ENCODE measurements around the gene RAET1L.
"Not testable (repeated sequence)": the region's sequence is repeated elsewhere in the genome, so short reads cannot be mapped to it uniquely, and the experiment has no call there.

Gene RAET1L

DNA sequence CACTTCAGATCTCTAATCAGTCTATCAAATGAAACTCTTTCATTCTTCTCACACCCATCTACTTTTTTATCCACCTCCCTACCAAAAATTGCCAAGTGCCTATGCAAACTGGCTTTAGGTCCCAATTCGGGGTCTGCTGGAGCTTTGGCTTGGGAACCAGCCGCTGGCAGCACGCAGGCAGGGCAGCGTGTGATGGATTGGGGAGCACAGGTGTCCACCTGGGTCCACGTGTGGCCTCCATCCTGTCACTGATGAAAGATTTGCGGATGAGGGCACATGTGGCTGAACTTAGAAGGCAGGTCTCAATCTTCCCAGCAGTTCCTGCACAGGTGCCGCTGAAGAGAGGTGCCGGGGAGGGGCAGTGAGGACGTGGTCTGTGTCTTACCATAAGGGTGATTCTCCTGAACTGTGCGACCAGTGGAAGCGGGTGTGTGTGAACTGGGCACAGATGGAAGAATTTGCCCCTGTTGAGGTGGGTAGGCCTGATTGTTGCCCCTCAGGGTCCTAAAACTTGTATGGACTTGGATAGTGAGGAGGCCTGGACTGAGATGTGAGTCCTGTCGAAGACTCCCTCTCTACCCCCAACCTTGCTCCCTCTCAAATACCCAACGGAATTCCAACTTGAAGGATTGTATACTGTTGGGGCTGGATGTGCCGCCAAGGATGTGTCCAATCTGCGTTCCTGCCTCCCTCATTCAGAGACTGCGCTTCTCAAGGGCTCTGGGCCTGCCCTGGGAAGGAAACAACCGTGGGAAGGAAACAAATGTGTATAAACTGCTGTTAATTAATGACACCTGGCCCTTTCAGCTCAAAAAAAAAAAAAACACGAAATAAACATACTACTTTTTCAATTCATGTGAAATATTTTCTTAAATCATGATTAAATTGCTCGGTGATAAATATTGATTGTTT lies 18.4 kb upstream of the RAET1L start:
- no peak for FAIRE-seq

DNA sequence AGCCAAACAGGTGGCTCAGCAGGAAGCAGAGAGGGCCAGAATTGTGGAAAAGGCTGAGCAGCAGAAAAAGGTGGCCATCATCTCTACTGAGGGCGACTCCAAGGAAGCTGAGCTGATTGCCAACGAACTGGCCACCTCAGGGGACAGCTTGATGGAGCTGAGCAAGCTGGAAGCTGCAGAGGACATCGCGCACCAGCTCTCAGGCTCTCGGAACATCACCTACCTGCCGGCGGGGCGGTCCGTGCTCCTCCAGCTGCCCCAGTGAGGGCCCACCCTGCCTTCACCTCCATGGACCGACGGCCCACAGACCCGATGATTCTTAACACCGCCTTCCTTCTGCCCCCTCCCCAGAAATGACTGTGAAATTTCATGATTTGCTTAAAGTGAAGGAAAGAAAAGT lies 17.8 kb upstream of the RAET1L start:
- FAIRE-seq: no peak

DNA sequence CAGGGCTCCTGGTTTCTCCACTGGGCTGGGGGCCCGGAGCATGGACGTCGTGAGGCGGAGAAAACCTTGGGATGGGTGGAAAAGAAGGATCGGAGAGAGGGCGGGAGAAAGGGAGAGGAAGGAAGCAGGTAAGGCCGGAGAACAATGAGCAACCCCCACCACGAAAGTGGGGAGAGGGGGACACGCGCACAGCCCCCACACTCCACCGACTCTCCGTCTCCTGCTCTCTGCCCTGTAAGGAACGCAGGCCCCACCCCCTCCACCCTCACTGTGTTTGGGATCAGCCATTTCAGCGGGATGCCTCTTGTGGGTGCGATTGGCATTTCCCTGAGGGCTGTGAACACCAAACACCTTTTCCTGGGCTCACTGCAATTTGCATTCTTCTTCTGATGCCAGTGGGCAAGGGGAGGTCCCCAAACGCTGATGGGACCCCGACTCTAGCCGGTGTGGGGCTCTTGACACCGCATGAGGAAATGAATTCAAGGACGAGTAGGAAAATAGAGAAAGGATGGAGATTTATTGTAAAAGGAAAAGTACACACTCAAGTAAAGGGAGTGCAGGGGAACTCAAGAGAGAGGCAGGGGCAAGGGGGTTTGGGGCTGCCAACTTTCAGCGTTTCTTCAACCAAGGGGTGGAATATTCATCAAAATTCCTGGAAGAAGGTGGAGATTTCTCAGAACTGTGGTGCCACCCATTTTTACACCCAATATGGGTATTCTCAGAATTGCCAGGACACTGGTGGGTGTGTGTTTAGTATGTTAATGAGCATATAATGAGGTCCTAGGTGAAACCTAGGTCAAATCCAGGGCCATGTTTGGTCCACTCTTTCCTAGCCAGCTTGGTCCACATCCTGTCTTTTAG lies 13.1 kb upstream of the RAET1L start:
- FAIRE-seq: no peak

DNA sequence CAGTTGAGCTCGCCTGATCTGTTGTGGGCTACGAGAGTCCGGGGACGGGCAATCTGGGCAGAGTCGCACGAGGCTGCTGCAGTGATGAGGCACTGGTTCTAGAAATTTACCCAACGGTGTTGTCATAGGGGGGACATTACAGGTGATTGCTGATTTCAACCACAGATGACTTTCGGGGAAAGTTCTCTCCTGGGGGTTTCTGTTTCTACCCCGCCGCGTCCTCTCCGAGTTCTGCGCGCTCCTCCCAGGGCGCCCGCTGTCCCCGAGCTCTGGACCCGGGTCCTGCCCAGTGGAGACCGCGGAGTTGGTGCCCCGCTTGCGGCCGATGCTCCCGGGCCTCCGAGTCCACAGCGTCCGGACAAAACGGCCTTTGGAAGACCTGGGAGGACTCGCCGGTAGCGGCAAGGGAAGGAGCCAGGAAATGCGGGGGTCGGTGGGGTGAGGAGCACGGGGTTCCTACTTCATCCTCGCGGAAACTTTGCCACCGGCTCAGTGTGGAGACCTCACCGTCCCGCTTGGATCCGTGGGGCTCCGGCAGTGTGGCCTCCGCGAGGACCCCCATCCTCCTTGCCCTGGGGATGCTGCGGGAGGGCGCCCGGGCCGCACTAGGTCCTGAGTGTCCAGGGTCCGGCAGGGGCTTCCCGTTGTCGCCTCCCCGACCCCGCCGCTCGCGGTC lies 12.3 kb upstream of the RAET1L start:
- FAIRE-seq: no peak

DNA sequence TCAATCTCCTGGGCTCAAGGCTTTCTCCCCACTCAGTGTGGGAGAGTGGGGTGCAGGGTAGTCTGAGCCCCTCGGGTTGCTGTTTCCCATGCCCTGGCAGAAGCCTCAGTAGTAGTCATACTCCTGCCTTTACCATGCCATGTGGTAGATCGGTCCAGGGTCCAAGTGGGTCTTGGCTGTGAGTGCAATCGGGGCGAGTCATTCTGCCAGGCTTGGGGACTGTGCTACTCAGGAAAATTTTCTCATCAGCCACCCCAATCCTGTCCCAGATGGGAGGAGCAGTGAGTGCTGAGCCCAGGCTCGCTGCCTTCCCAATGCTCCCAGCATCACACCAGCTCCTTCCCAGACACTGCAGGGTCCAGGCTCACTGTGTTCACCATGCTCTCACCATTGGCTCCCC lies 10.7 kb upstream of the RAET1L start:
- FAIRE-seq: no peak

DNA sequence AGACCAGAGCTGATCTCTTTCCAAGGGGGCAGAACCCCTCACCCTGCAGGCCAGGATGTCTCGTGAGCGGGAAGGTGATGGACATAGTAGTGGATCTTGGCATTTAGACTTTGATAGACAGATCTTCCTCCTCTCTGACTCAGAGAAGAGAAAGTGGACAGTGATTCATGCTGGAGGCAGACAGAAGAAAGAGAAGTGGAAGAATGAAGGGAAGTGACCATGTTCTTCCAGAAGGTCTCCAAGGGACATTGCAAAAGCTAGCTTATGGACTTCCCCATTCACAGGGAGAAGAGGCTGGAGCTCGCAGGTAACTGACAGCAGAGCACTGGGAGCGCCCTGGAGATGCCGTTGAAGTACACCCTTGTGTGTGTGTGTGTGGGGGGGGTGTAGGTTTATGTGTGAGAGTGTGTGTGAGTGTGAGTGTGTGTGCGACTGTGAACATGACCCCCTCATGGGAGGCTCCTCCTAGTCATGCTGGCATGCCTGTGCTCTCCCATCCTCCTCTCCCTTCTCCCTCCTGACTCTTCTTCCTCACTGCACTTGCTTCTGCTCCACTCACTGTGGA lies 8.0 kb upstream of the RAET1L start:
- no peak for FAIRE-seq

DNA sequence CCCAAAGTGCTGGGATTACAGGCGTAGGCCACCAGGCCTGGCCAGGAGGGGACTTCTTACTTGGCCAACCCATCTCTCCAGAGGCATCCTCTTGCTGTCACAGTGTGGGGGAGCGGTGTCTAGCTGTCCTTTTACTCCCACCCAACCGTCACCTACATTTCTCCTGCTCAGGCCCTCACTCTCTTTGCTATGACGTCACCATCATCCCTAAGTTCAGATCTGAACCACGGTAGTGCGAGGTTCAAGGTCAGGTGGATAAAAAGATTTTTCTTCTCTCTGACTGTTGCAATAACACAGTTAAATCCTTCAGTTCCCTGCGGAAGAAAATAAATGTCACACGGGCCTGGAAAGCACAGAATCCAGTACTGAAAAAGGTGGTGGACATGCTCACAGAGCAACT lies 7.3 kb upstream of the RAET1L start:
- FAIRE-seq: no peak

DNA sequence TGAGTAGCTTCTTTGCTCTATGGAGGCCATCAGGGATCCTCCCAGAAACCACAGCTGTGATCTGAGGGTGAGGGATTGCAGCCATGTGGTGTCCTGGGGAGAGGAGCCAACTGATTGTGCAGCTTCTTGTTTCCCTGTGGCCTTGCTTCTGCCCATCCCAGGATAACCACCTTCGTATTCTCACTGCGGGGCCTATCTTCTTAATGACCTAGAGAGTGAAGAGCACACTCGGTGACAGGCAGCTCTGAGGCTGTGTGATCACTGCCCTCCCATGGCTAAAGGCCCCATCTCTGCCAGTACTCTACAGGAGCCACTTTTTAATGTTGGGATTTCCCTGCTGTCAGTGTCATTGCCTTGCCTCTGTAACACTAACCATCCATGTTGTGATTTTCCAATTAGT lies 5.3 kb upstream of the RAET1L start:
- FAIRE-seq: no peak

DNA sequence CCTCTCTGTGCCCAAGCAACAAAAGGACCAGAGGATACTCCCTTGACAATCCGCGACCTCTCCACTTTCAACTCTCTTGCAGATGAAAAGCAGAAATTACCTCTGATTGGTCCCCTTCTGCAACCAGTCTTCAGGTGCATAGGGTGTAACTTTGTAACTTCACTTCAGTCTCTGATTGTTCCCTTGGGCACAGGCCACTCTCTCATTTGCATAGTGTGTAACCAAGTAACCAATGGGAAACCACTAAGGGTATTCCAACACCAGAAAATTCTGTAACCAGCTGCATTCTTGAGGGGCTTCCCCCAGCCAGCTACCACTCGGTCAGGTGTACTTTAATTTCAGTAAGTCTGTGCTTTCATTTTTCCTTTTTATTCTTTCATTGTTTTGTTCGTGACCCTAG lies 4.4 kb upstream of the RAET1L start:
- no peak for FAIRE-seq

DNA sequence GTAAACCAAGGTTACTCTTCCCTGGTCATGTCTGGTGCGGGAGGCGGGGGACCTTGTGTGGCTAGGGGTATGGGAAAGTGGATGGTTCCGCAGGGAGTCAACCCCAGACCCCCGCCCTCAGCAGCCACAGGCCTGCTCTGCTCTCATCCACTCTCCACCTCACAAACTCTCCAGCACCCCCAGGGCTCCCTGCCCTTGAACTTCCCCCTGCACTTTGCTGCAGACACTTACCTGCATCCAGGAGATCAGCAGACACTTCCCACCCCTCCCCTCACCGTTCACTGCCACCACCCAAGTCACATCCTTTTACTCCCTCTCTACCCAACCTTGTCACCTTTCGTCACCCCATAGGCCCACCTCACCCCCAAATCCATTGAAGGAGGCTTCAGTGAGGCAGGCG lies 3.9 kb upstream of the RAET1L start:
- FAIRE-seq: no peak

DNA sequence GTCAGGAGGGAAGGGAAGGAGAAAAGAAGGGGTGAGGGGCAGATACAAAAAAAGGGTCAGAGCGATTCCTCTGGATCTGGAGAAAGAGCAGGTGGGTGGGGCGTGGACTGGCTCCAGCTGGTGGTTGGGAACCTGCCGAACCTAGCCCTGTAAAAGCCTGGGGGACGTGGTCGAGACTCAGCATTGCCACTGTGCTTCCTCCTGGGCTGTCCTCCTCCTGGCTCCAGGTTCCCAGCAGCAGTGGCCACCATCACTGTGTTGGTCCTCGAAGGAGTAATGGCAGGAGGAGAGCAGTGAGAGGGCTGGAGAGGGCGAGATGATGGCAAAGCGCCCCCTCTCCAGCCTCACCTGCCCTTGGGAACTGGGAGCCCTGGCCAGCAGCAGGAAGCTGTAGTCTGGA lies 3.5 kb upstream of the RAET1L start:
- no peak for FAIRE-seq

DNA sequence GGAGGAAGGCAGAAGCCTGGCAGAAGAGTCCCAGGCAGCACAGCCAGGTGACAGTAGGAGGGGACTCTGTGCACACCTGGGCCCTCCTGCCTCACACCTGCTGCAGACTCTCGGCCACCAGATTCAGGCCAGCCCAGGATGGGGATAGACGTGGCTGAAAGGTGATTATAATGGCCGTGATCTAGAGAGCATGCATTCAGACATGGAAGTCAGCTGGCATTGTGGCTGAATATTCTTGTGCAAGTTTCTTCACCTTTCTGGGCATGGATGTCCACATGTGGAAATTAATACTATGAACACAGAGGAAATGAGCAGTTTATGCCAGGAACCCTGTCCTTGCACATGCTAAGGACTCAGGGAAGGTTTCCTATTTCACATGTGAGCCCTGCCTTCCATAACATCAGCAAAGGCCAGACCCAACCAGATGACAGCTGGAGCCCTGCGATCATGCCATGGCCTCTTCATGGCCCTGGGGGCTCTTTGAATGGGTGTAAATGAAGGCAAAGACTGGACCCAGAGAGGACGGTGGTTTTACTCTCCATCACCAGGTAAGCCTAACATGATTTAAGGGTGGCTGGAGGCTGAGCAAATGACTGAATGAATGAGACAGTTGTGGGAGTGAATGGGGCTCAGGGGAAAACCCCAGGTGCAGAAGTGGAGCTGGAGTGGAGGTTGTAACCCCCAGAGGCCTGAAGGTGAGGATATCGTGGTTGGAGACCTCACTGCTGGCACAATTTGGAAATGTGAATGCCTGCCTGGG lies 2.7 kb upstream of the RAET1L start:
- no peak for FAIRE-seq

DNA sequence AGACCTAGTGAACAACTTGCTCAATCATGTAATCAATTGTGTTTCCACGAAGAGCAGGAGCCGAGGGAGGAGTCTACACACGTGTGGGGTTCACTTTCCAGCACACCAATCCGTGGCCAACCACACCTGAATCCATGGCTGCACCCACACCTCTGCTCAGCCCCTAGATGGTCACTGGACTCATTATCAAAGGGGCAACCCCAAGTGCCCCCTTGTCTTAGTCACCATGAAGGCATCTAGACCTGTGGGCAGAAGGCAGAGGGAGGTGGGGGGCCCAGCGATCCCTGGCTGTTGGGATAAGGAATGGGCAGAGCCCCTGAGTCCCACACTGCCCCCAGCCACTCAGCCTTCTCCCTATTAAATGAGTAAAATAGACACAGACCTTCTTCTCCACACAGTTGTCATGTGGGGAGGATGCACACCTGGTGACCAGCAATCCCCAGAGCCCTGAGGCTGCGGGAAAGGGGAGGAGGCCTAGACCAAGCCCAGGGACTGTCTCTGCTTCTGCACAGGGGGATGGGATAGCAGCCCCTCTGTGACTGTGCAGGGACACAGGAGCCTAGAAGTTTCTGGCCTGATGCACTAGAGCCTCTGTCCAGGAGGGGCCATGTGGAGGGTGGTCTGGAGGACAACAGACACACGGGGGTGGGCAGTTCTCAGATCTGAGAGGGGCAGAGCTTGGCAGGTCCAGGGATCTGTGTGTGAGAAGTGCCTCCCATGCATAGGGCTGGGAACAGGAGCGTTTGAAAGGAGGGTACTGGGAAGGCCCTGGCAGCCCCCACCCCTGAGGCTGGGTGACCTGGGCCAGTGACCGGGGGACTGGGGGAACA lies 1.9 kb upstream of the RAET1L start:
- no peak for FAIRE-seq

DNA sequence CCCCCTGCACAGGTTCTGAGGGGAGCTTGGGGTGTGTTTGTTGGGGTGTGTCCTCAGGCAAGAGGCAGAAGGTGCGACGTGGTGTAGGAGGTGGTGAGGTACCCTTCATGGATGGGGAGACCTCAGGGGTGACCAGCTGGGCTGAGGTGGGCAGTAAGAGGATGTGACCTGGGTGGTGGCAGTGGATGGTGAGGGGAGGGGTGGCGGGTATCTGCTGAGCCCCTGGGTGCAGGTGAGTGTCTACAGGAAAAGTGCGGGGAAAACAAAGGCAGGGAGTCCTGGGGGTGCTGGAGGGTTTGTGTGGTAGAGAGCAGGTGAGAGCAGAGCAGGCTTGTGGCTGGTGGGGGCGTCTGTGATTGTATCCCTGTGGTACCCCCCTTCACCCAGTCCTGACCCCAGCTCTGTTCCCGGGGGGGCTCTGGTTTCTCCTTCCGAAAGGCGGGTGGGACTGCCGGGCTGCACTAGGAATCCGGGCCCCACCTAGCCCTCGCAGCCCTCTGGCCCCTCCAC lies 631 bp downstream of the RAET1L start:
- FAIRE-seq: no peak

DNA sequence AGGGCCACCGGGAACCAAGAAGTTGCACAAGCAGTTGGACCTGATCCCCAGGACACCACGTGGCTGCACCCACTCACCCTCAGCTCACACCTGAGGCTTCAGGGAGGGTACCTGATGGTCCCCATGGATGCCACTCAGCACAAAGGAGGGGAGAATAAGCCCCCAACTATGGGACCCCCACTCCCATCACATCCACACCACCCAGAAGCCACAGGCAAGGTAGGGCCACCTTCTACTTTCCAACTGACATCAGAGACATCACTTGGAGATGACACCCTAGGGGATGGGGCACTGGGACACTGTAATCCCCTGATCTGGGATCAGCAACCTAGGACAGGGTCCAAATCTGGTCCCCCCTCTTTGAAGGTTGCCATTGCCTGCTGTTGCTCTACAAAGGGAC lies 1.3 kb downstream of the RAET1L start:
- FAIRE-seq: not testable (repeated sequence)

DNA sequence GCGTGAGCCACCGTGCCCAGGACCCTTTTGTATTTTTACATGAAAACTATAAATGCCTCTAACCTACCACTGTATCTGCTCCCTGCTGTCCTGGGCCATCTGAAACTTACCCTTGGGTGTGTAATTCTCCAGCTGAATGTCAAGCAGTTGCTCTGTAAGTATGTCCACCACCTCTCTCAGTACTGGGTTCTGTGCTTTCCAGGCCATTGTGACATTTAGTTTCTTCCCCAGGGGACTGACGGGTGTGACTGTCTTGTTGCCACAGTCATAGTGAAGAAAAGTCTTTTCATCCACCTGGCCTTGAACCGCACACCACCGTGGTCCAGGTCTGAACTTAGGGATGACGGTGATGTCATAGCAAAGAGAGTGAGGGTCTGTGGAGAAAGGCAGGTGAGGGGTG lies 3.5 kb downstream of the RAET1L start:
- FAIRE-seq: not testable (repeated sequence)

DNA sequence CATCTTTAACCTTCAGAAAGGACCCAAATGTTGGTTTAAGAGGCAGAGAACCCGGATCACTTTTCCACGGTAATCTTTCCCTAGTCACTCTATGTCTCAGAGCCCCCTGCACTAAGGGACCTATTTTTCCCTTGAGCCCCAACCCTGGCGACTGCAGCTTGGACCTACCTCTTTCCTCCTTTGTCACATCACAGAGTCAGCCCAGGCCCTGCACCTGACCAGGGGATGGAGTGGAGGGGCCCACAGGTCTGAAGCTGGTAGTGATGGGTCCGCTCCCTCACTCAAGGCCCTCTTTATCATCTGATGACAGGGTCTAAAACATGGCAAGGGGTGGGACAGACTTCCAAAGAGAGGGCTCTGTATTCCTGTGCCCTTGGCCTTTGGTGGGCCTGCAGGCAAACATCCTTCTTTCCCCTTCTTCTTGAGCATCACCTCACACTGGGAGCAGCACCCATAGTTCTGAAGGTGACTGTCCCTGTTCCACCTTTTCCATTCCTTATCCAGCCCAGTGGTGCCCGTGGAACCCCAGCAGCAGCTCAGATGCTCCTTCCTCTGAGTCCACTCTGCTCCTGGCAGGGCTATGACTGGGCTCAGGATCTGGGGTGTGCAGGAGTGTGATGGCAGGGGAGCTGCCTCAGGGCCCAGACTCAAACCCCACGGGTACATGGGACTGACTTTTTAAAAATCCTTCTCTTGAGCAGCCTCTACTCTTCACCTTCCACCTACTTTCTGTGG lies 6.3 kb downstream of the RAET1L start:
- FAIRE-seq: no peak

DNA sequence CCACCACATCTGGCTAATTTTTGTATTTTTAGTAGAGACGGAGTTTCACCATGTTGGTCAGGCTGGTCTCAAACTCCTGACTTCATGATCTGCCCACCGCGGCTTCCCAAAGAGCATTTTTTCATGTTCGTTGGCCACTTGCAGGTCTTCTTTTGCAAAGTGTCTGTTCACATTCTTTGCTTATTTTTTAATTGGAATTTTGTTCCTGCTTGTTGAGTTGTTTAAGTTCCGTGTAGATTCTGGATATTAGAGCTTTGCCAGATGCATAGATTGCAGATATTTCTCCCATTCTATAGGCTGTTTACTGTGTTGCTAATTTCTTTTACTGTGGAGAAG lies 8.2 kb downstream of the RAET1L start:
- not testable (repeated sequence) for FAIRE-seq

DNA sequence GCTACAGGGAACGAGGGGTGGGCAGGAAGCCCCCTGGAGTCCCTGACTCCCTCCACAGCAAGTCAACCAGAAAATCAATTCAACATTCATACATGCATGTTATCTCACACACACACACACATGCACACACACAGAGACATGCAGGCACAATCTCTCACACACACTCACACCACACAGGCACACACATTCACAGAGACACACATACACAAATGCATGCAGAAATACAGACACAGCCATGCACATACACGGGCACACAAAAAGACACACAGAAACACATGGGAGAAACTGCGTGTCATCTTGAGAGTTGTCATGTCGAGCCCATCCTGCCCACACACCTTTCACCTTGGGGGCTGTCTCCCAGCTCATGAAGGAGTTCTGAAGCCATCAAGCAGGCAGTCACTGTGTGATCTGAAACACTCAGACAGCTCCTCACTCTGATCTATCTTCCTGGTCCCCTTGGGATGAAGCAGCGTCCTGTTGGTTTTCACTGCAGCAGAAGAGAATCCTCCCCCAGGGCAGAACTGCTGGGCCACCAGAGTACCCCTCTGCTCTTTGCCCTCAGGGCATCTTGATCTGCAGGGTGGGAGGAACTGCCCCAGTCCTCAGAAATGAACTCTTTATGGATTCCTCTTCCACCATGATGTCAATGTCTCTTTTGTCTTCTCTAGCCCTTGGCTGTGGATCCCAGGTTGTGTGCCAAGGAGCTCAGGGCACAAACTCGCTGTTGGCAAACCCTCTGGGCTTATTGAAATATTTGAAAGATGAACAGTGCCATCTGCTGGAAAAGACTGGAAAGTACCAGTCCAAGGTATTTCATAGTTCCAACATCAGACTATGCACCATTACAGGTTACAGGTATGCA lies 8.8 kb downstream of the RAET1L start:
- no peak for FAIRE-seq

Data from TTC549 (cell line).